Measurements from ENCODE around the gene SLC38A8. TPM values are rescaled to one million over a fixed set of nuclear protein-coding genes. Genes with fewer than 3 reads are reported as not detected.

The SLC38A8 gene
- total and polyA plus RNA-seq, 8 donors, result 0.08 TPM; not detected in 7

GRCh38 chr16:84049403-84050060, 6.9 kb upstream of the SLC38A8 start:
- intact Hi-C loops (cut with DNase I; ENCODE audit: low total_unique reads), result loop anchor here (10.0 kb wide), 1 partner anchor 75 kb away; no protein-coding TSS in a partner anchor
- Histone ChIP-seq H3K4me1 (peaks cover 0 to 9% (median 7%) of the 10 kb centered on the region in 4 donors), H3K36me3 (peaks cover 25 to 73% (median 59%) of the 10 kb centered on the region in 4 donors), H3K4me3 (no peak overlapping the region), H3K27me3 (peaks cover 0 to 11% (median 0%) of the 10 kb centered on the region in 3 donors), H3K9me3 (no peaks in the 10 kb centered on the region), H3K27ac (peak overlapping the region in 1 of 5 donors; percentile 2)
- no peak for DNase-seq
- TF ChIP-seq, protein P1, sequence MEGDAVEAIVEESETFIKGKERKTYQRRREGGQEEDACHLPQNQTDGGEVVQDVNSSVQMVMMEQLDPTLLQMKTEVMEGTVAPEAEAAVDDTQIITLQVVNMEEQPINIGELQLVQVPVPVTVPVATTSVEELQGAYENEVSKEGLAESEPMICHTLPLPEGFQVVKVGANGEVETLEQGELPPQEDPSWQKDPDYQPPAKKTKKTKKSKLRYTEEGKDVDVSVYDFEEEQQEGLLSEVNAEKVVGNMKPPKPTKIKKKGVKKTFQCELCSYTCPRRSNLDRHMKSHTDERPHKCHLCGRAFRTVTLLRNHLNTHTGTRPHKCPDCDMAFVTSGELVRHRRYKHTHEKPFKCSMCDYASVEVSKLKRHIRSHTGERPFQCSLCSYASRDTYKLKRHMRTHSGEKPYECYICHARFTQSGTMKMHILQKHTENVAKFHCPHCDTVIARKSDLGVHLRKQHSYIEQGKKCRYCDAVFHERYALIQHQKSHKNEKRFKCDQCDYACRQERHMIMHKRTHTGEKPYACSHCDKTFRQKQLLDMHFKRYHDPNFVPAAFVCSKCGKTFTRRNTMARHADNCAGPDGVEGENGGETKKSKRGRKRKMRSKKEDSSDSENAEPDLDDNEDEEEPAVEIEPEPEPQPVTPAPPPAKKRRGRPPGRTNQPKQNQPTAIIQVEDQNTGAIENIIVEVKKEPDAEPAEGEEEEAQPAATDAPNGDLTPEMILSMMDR (IDR thresholded peaks at IDR 0.05), result no peak
- TF ChIP-seq POLR2AphosphoS5 (IDR thresholded peaks at IDR 0.05), result no peak
- TF ChIP-seq EP300 (IDR thresholded peaks at IDR 0.05), result no peak
- TF ChIP-seq POLR2A (IDR thresholded peaks at IDR 0.05), result no peak
- 76 to 89% (median 87%) methylated on average over 3 to 13 of the region's 13 CpGs for WGBS, 5 donors

GRCh38 chr16:84048871-84049270, 6.3 kb upstream of the SLC38A8 start:
- H3K9me3 ChIP-seq, result no peaks in the 10 kb centered on the region
- peaks cover 19 to 66% (median 53%) of the 10 kb centered on the region in 4 donors for H3K36me3 ChIP-seq
- no peak for DNase-seq
- H3K27ac ChIP-seq, result no peak overlapping the region
- intact Hi-C loops (cut with DNase I; ENCODE audit: low total_unique reads), result loop anchor here (10.0 kb wide), 1 partner anchor 74 kb away; no protein-coding TSS in a partner anchor
- H3K27me3 ChIP-seq, result peaks cover 0 to 17% (median 1%) of the 10 kb centered on the region in 3 donors
- TF ChIP-seq, protein P1 (IDR thresholded peaks at IDR 0.05), result no peak
- no peak for TF ChIP-seq POLR2AphosphoS5 (IDR thresholded peaks at IDR 0.05)
- TF ChIP-seq EP300 (IDR thresholded peaks at IDR 0.05), result no peak
- TF ChIP-seq POLR2A (IDR thresholded peaks at IDR 0.05), result no peak
- peaks cover 0 to 10% (median 9%) of the 10 kb centered on the region in 4 donors for H3K4me1 ChIP-seq
- no peak overlapping the region for H3K4me3 ChIP-seq
- WGBS, 5 donors, result 85 to 94% (median 87%) methylated on average over 13 of the region's 13 CpGs

GRCh38 chr16:84048270-84048669, 5.7 kb upstream of the SLC38A8 start:
- 47 to 66% (median 56%) methylated on average over 7 of the region's 7 CpGs for WGBS, 5 donors
- Histone ChIP-seq H3K36me3 (peaks cover 15 to 60% (median 47%) of the 10 kb centered on the region in 4 donors), H3K4me1 (peaks cover 0 to 16% (median 11%) of the 10 kb centered on the region in 4 donors), H3K4me3 (no peak overlapping the region), H3K27me3 (peaks cover 0 to 23% (median 4%) of the 10 kb centered on the region in 3 donors), H3K9me3 (no peaks in the 10 kb centered on the region), H3K27ac (no peak overlapping the region)
- TF ChIP-seq, protein P1 (IDR thresholded peaks at IDR 0.05), result peak in 1 of 7 experiments; percentile 26
- no peak for TF ChIP-seq POLR2AphosphoS5 (IDR thresholded peaks at IDR 0.05)
- intact Hi-C loops (cut with DNase I; ENCODE audit: low total_unique reads), result loop anchor here (10.0 kb wide), 1 partner anchor 73 kb away; no protein-coding TSS in a partner anchor
- DNase-seq, result peak; percentile 59 to 71

GRCh38 chr16:84047626-84048025, 5.0 kb upstream of the SLC38A8 start:
- Histone ChIP-seq H3K4me3 (no peak overlapping the region), H3K27me3 (peaks cover 0 to 29% (median 8%) of the 10 kb centered on the region in 3 donors), H3K4me1 (peaks cover 0 to 18% (median 11%) of the 10 kb centered on the region in 4 donors), H3K36me3 (peaks cover 9 to 53% (median 40%) of the 10 kb centered on the region in 4 donors), H3K27ac (no peak overlapping the region), H3K9me3 (no peaks in the 10 kb centered on the region)
- intact Hi-C loops (cut with DNase I; ENCODE audit: low total_unique reads), result loop anchor here (10.0 kb wide), 1 partner anchor 73 kb away; no protein-coding TSS in a partner anchor
- 87 to 97% (median 91%) methylated on average over 4 to 6 of the region's 6 CpGs for WGBS, 5 donors
- no peak for DNase-seq
- TF ChIP-seq EP300 (IDR thresholded peaks at IDR 0.05), result no peak
- no peak for TF ChIP-seq POLR2AphosphoS5 (IDR thresholded peaks at IDR 0.05)
- TF ChIP-seq, protein P1 (IDR thresholded peaks at IDR 0.05), result no peak
- no peak for TF ChIP-seq POLR2A (IDR thresholded peaks at IDR 0.05)
